Activated CD4-positive, alpha-beta T cell treated with anti-CD3 and anti-CD28 coated beads, Interleukin-2, amount 50 U/mL, for 24 hours (primary cell): Measurements from ENCODE around the gene MMUT.
"Not testable (repeated sequence)": the region's sequence is repeated elsewhere in the genome, so short reads cannot be mapped to it uniquely, and the experiment has no call there.

Source experiments
- DNase-seq, 2 donors: peaks; one replicate each; pipeline ENCODE4 v3.0.0-alpha.2; 2020; ENCODE audit warnings: low read depth in 1 of 2, low spot score in 1 of 2

The MMUT gene

GRCh38 chr6:49462927-49463611 lies at the start of gene MMUT, which contains the start of gene CENPQ:
TSS of gene MMUT (minus strand) at chr6:49463253. CDS start at chr6:49459466, 3,787 bp downstream.
TSS of gene CENPQ (plus strand) at chr6:49463370. CDS start at chr6:49470177, 6,807 bp downstream.
- DNase-seq, result peak; percentile 68 to 90

DNA sequence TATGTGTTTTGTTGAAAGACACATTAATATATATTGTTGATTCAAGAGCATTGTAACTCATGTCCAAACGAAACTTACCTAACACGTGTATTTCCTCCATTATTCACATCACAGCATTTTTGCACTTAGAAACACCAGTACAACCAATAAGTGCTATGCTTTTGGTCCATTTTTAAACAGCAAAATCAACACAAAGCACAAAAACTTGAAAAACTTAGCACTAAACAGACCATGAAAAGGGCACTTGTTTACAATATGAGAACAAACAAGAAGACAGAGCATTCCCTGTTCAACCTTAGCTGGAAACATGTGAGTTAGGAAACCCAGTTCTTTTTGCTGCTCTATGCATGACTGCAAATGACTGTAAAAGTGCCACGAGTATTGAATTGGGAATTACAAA lies 46.3 kb upstream of the MMUT start:
- DNase-seq, result no peak

GRCh38 chr6:49506569-49507111 lies 43.6 kb upstream of the MMUT start:
- DNase-seq, result no peak

DNA sequence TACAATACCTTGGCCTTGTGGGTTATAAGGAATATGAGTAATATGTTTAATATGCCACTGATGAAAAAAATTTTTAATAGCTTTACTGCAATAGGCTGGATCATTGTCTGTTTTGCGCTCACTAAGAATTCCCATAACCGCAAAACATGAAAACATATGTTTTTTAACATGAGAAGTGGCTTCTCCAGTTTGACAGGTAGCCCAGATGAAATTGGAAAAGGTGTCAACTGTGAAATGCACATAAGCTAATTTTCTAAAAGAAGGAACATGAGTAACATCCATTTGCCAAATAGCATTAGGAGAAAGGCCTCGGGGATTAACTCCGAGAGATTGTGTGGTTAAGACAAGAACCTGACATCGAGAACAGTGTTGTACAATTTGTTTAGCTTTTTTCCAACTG lies 41.6 kb upstream of the MMUT start:
- no peak for DNase-seq

DNA sequence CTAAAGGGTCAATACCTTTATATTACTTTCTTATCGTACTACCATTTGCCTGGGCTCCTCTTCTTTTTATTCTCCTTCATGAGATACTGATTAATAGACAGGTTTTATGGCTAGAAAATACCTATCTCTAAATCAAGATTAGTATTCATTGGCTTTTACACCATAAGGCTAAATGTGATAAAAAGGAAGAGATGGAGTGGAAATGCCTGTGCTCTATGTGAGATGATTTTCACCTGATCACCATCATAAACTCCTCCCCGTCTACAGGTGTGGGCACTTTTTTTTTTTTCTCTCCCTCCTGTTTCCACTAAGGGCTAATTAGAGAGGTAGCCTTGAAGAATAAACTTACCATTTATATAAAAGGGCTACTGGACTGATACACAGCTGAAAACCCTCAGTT lies 36.6 kb upstream of the MMUT start, which contains the start of gene GLYATL3:
Gene GLYATL3, plus strand, starts transcription at position 301 of the 400 bp plus-strand sequence. CDS start 12,068 bp downstream, outside the sequence.
- DNase-seq, result no peak

- no peak for DNase-seq
Measured at GRCh38 chr6:49499126-49499525, 36.1 kb upstream of the MMUT start.

- no peak for DNase-seq
Measured at GRCh38 chr6:49497304-49497703, 34.3 kb upstream of the MMUT start.

- DNase-seq, result no peak
Measured at GRCh38 chr6:49490633-49491032, 27.6 kb upstream of the MMUT start.

DNA sequence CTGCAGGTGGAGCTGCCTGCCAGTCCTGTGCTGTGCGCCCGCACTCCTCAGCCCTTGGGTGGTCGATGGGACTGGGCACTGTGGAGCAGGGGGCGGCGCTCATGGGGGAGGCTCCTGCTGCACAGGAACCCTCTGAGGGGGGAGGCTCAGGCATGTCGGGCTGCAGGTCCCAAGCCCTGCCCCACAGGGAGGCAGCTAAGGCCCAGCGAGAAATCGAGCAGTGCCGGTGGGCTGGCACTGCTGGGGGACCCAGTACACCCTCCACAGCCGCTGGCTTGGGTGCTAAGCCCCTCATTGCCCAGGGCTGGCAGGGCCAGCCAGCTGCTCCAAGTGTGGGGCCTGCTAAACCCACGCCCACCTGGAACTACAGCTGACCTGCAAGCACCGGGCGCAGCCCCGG lies 20.3 kb upstream of the MMUT start:
- not testable (repeated sequence) for DNase-seq

- not testable (repeated sequence) for DNase-seq
Measured at GRCh38 chr6:49481846-49482245, 18.8 kb upstream of the MMUT start.

DNA sequence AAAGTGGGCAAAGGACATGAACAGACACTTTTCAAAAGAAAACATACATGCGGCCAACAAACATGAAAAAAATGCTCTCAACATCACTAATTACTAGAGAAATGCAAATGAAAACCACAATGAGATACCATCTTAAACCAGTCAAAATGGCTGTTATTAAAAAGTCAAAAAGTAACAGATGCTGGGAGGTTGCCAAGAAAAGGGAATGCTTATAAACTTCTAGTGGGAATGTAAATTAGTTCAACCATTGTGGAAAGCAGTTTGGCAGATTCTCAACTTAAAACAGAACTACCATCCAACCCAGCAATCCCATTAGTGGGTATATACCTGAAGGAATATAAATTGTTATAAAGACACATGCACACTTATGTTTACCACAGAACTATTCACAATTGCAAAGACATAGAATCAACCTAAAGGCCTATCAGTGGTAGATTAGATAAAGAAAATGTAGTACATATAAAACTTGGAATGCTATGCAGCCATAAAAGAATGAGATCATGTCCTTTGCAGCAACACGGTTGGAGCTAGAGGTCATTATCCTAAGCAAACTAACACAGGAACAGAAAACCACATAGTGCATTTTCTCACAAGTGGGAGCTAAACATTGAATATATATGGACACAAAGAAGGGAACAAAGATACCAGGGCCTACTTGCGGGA lies 16.4 kb upstream of the MMUT start:
- no peak for DNase-seq

DNA sequence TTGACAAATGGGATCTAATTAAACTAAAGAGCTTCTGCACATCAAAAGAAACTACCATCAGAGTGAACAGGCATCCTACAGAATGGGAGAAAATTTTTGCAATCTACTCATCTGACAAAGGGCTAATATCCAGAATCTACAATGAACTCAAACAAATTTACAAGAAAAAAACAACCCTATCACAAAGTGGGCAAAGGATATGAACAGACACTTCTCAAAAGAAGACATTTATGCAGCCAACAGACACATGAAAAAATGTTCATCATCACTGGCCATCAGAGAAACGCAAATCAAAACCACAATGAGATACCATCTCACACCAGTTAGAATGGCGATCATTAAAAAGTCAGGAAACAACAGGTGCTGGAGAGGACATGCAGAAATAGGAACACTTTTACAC lies 13.5 kb upstream of the MMUT start:
- not testable (repeated sequence) for DNase-seq

DNA sequence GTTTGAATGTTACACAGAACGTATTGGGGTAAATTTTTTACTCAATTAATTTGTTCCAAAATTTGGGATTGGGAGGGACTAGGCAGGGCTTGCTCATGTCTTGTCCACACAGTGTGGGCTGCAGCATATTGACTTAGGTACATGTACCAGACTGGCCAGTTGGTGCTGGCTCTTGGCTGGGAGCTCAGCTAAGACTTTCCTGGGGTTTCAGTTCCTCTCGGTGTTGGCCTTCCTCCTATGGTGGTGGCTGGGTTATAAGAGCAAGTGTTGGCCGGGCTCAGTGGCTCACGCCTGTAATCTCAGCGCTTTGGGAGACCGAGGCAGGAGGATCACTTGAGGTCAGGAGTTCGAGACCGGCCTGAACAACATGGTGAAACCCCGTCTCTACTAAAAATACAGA lies 5.0 kb upstream of the MMUT start:
- DNase-seq, result no peak

DNA sequence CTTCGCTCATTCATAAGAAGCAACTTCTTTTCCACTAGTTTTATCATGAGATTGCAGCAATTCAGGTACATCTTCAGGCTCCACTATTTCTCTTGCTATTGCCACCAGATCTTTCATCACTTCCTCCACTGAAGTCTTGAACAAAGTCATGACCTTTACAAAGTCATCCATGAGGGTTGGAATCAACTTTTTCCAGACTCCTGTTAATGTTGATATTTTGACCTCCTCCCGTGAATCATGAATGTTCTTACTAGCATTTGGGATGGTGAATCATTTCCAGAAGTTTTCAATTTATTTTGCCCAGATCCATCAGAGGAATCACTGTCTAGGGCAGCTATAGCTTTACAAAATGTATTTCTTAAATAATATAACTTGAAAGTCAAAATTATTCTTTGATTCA lies 1.6 kb upstream of the MMUT start:
- no peak for DNase-seq

DNA sequence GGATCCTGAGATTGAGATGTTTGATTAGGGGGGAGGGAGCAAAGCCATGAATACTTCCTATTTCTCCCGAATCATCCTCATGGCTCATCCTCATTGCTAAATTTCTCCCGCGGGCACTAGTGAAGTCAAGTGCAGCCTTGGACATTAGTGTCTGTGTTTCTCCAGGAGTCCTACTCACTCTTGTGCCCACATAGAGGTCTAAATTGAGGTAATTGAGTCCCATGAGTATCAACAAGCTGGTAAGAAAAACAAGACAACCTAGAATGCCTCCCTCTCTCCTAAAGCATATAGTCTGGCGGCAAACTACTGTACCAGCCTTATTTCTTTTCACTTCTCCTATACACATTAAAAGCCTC lies 537 bp upstream of the MMUT start:
- DNase-seq, result no peak

DNA sequence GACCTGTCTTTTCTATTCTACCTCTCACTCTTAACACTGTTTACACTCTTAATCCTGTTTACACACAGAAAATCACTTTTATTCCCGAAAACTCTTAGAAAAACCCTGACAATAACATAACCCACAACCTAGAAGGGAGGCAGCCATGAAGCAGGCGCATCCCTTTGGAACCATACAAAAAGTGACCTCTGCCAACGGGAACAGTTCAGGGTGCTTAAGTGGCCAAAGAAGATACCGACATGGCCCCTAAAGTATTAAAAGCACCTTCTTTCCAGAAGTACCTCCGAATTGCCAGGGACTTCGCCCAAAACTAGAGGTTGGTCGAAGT lies 490 bp downstream of the MMUT start:
- no peak for DNase-seq

- DNase-seq, result no peak
Measured at GRCh38 chr6:49462071-49462470, 982 bp downstream of the MMUT start.

GRCh38 chr6:49457771-49458170 lies 5.3 kb downstream of the MMUT start:
- DNase-seq, result no peak

GRCh38 chr6:49454787-49455709 lies 8.0 kb downstream of the MMUT start:
- no peak for DNase-seq

DNA sequence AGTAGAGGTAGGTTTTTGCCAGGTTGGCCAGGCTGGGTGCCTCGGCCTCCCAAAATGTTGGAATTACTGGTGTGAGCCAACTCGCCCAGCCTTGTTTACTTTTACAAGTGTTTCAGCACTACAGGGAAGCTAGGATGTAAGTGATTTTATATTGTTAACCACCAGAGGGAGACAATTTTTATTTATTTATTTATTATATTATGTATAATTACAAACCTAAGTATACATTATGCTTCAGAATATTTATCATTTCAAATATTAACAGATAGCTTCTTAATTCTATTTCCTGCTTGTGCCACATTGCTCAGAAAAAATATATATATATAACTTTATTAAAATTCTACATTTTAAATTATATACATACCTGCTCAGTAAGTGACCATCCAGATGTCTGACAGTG lies 9.8 kb downstream of the MMUT start:
- DNase-seq, result no peak

- no peak for DNase-seq
Measured at GRCh38 chr6:49430866-49431265, 32.2 kb downstream of the MMUT start.

GRCh38 chr6:49430187-49430586 lies 32.9 kb downstream of the MMUT start:
- no peak for DNase-seq
